Islet precursor cell (in vitro differentiated cells): ENCODE measurements around the gene ATF7.

Experiments used
- DNase-seq: peaks from one replicate; pipeline ENCODE4 v3.0.0-alpha.2; 2018

The ATF7 gene

GRCh38 chr12:53480491-53481442, 145.4 kb downstream of the ATF7 start:
- peak; percentile 48 for DNase-seq

GRCh38 chr12:53479331-53479730, 146.9 kb downstream of the ATF7 start:
- DNase-seq = no peak

GRCh38 chr12:53478865-53479264, 147.3 kb downstream of the ATF7 start:
- DNase-seq = no peak

GRCh38 chr12:53476769-53477209, 149.4 kb downstream of the ATF7 start:
- DNase-seq = no peak

- no peak for DNase-seq
Measured at GRCh38 chr12:53474819-53475218, 151.4 kb downstream of the ATF7 start.

- DNase-seq = no peak
Measured at GRCh38 chr12:53474077-53474476, 152.1 kb downstream of the ATF7 start.

- no peak for DNase-seq
Measured at GRCh38 chr12:53472056-53472582, 154.1 kb downstream of the ATF7 start.

GRCh38 chr12:53468282-53468681, 157.9 kb downstream of the ATF7 start:
- no peak for DNase-seq

GRCh38 chr12:53467880-53468279, 158.3 kb downstream of the ATF7 start:
- no peak for DNase-seq

- no peak for DNase-seq
Measured at GRCh38 chr12:53467082-53467481, 159.1 kb downstream of the ATF7 start.

- no peak for DNase-seq
Measured at GRCh38 chr12:53466640-53467039, 159.5 kb downstream of the ATF7 start.

GRCh38 chr12:53465679-53466078, 160.5 kb downstream of the ATF7 start:
- DNase-seq = no peak

GRCh38 chr12:53464685-53465418, 161.3 kb downstream of the ATF7 start:
- no peak for DNase-seq

- DNase-seq = no peak
Measured at GRCh38 chr12:53463802-53464560, 162.2 kb downstream of the ATF7 start.

GRCh38 chr12:53462935-53463334, 163.2 kb downstream of the ATF7 start:
- no peak for DNase-seq

- no peak for DNase-seq
Measured at GRCh38 chr12:53461591-53461990, 164.6 kb downstream of the ATF7 start.

GRCh38 chr12:53461059-53461458, 165.1 kb downstream of the ATF7 start:
- DNase-seq = no peak

- DNase-seq = no peak
Measured at GRCh38 chr12:53459097-53459496, 167.1 kb downstream of the ATF7 start.
